HT1080 (cell line): ENCODE measurements around the gene SYT4. TPM values are rescaled to one million over a fixed set of nuclear protein-coding genes. Genes with fewer than 3 reads are reported as not detected.
A peak's percentile ranks its signal among the peaks of the same experiment; 100 is the strongest.
"Not testable (repeated sequence)": the region's sequence is repeated elsewhere in the genome, so short reads cannot be mapped to it uniquely, and the experiment has no call there.

ENCODE experiments used
- DNase-seq: peaks from one replicate; pipeline ENCODE4 v3.0.0-alpha.2; 2015; ENCODE audit warnings: low read depth
- polyA plus RNA-seq, 2 experiments: library from polyadenylated mRNA; depleted of rRNA; stranded (reverse); fragments of >200 nt; gene quantifications; 2 replicates each; pipeline ENCODE4 v1.2.3, GENCODE V29; 2015
- total RNA-seq: library from RNA; depleted of rRNA; stranded (reverse); fragments of >200 nt; shearing (Covaris generic); gene quantifications from 2 replicates; pipeline ENCODE4 v1.2.3, GENCODE V29; 2014; rRNA removed

SYT4 gene
- total RNA-seq = not detected in 2 replicates
- polyA plus RNA-seq (2015; cell fraction: cytosol; rRNA removed) = not detected in 2 replicates
- not detected in 2 replicates for polyA plus RNA-seq (2015; cell fraction: nucleus; rRNA removed)

- peak; percentile 3 for DNase-seq
These were observed at the start of gene SYT4 for GRCh38 chr18:43277164-43277600. Gene SYT4, minus strand, starts transcription at chr18:43277490. Its CDS starts 209 bp downstream, at chr18:43277281.

GRCh38 chr18:43322132-43322531, 44.8 kb upstream of the SYT4 start:
- no peak for DNase-seq

GRCh38 chr18:43314941-43315340, 37.7 kb upstream of the SYT4 start:
- peak; percentile 2 for DNase-seq

GRCh38 chr18:43312891-43313290, 35.6 kb upstream of the SYT4 start:
- DNase-seq = peak; percentile 61

GRCh38 chr18:43310239-43310638, 32.9 kb upstream of the SYT4 start:
- no peak for DNase-seq

- peak; percentile 87 for DNase-seq
These were observed 26.1 kb upstream of the SYT4 start for GRCh38 chr18:43303376-43303775.

GRCh38 chr18:43286187-43286586, 8.9 kb upstream of the SYT4 start:
- not testable (repeated sequence) for DNase-seq

GRCh38 chr18:43283299-43283698, 6.0 kb upstream of the SYT4 start:
- no peak for DNase-seq

GRCh38 chr18:43279015-43279744, 1.9 kb upstream of the SYT4 start:
- DNase-seq = peak; percentile 64

- no peak for DNase-seq
These were observed 1.1 kb upstream of the SYT4 start for GRCh38 chr18:43278355-43278754.

GRCh38 chr18:43276491-43276890, 799 bp downstream of the SYT4 start:
- DNase-seq = no peak

GRCh38 chr18:43275546-43275945, 1.7 kb downstream of the SYT4 start:
- DNase-seq = no peak

GRCh38 chr18:43274526-43274925, 2.8 kb downstream of the SYT4 start:
- no peak for DNase-seq

GRCh38 chr18:43271593-43272432, 5.5 kb downstream of the SYT4 start:
- peak; percentile 20 for DNase-seq

GRCh38 chr18:43267818-43268217, 9.5 kb downstream of the SYT4 start:
- DNase-seq = no peak

- DNase-seq = no peak
These were observed 11.8 kb downstream of the SYT4 start for GRCh38 chr18:43265465-43265864.

- DNase-seq = no peak
These were observed 28.6 kb downstream of the SYT4 start for GRCh38 chr18:43248610-43249249.

- no peak for DNase-seq
These were observed 29.3 kb downstream of the SYT4 start for GRCh38 chr18:43247944-43248343.

- DNase-seq = no peak
These were observed 38.9 kb downstream of the SYT4 start for GRCh38 chr18:43238429-43238828.

- no peak for DNase-seq
These were observed 40.4 kb downstream of the SYT4 start for GRCh38 chr18:43236921-43237320.

GRCh38 chr18:43234889-43235288, 42.4 kb downstream of the SYT4 start:
- no peak for DNase-seq

GRCh38 chr18:43222501-43222900, 54.8 kb downstream of the SYT4 start:
- no peak for DNase-seq
